NCI-H2227 treated with DMSO at 0.1 percent for 48 hours (cell line): ENCODE results near the gene CNIH1.
A peak's percentile ranks its signal among the peaks of the same experiment; 100 is the strongest.

ENCODE experiments used
- DNase-seq: peaks from one replicate; lab custom pipeline; 2025; lab: John Stamatoyannopoulos, UW

CNIH1 gene

GRCh38 chr14:54440873-54441868 is at the start of gene CNIH1:
Gene CNIH1 (minus strand): TSS chr14:54441374. CDS start chr14:54441327, 47 bp downstream.
- peak; percentile 92 for DNase-seq

DNA sequence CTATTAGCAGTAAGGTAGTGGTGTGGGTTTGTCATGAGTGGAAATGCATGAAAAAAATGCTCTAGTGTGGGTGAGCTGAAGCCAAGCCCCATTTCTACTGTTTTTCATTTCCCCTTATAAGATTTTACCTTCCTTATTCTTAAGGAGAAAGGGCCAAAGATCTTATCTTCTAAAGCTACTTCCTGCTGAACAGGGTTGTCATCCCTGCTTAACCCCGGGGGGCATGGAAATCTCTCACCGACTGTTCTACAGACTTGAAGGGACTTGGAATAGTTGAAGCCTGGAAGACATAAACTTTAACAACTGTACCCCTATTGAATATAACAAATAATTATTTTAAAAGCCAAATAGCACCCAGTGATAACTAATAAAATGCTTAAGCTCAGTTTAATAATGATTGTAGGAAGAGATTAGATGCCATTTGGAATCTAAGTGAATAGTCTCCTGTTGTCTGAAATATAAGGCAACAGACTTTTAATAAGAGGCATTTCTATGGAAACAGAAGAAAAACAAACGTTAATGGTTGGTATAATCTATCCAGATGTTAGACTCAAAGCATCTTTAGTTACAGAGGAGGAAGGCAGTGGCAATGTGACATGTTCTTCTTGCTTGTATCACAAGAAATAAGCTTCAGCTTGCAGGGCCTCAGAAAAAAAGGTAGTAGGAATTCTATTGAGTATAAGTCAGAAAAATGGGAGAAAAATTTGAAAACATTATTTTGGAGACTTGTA is 49.4 kb upstream of the CNIH1 start:
- DNase-seq, result no peak

- DNase-seq, result no peak
Measured at GRCh38 chr14:54489731-54490444, 48.7 kb upstream of the CNIH1 start.

GRCh38 chr14:54489318-54489683 is 48.1 kb upstream of the CNIH1 start:
- DNase-seq, result no peak

DNA sequence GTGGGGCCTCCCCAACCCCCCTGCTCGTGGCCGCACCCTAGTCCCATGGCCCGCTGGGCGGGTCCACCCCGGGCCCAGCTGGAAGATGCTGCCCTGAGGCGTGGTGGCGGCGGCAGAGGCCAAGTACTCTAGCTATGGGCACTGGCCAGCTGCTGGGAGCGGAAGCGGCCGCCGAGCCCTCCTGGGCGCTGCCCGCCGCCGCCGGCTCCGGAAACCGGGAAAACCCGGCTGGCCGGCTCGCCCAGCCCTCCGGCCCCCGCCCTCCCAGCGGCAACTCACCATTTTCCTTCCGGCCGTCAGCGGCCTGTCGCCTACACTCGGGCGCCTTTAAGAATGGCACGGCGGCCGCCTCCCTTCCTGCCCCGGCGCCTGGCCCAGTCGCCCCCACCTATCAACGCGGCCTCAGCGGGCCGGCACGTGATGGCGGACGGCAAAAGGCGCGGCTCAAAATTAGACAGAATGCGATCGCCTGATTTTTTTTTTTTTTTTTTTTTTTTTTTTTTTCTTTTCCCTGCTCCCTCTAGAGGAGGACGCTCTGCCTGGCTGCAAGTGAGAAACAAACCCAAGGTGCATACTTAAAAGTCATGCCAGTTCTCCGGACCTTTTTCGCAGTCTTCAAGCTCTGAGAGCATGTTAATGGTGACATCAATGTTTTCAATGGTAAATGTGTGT is 47.6 kb upstream of the CNIH1 start, which contains the start of gene GMFB:
Gene GMFB, minus strand, starts transcription at position 335 of the 672 bp plus-strand sequence. Its CDS starts 53 bp downstream, at position 282.
- DNase-seq, result peak; percentile 85

GRCh38 chr14:54488318-54488645 is 47.1 kb upstream of the CNIH1 start:
- no peak for DNase-seq

DNA sequence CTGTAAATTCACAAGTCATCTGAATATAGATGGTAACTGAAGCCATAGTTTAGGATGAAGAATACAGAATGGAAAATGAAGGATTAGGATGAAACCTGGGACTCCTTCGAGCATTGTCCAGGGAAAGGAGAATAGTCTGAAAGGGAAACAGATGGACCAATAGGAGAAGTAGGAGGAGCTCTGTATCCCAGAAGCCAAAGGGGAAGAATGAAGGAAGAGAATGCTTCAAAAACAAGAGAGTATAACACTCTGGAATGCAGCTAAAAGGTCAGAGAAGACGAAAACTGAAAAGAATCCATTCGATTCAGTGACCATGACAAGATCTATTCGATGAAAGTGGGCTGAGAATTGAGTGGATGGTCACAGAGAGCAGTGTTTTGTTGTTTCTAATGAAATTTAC is 46.6 kb upstream of the CNIH1 start:
- peak; percentile 18 for DNase-seq

GRCh38 chr14:54486685-54487084 is 45.5 kb upstream of the CNIH1 start:
- no peak for DNase-seq

- DNase-seq, result no peak
Measured at GRCh38 chr14:54483846-54484245, 42.7 kb upstream of the CNIH1 start.

GRCh38 chr14:54483073-54483745 is 42.0 kb upstream of the CNIH1 start:
- no peak for DNase-seq

- no peak for DNase-seq
Measured at GRCh38 chr14:54481695-54482094, 40.5 kb upstream of the CNIH1 start.

- no peak for DNase-seq
Measured at GRCh38 chr14:54480830-54481562, 39.8 kb upstream of the CNIH1 start.

- DNase-seq, result no peak
Measured at GRCh38 chr14:54478636-54479215, 37.6 kb upstream of the CNIH1 start.

DNA sequence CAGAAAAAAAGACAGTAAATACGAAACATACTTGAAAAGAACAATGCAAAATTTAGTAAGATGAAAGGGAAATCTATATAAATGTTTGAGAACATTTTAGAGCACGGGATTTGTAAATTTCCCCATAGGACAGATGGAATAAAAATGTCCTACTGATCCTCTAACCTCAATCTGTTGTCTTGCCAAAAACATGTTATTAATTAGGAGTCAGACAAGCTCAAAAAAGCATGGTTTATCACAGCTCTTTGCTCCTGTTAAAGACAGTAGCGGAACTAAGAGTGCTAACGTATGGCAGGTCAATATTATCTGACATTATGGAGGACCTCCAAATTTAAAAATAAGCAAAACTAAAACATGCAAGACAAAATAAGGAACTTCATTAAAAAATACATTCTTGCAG is 34.7 kb upstream of the CNIH1 start:
- no peak for DNase-seq

DNA sequence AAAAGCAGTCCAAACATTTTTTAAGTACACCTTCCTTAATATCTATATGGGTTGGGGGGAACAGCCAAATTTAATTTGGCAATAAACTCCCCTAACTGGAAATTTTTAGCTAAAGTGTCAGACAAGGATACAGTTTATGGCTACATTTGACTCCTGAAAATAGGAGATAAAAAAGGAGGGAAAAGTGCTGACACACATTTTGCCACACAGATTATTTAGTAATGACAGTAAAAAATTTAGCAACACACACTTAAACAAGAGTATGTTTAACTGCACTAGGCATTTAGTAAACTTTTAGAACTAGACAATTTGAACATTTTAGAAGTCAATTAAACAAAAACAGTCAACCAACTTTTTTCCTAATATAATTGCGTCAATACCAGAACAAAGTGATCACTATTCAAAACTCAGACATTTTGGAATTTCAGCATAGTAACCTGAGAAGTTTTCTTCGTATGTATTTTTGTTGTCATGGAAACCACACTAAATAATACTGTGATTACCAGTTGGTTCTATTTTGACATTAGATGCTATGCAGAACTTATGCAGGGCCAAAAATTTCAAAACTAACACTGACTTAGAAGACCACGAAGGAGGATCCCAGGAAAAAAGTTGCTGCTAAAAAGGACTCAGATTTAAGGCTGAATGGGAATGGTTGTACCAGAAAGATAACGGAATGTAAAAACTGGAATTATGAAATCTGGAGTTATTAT is 34.2 kb upstream of the CNIH1 start:
- no peak for DNase-seq

- DNase-seq, result no peak
Measured at GRCh38 chr14:54474232-54474793, 33.1 kb upstream of the CNIH1 start.

GRCh38 chr14:54472315-54472714 is 31.1 kb upstream of the CNIH1 start:
- no peak for DNase-seq

GRCh38 chr14:54471641-54472040 is 30.5 kb upstream of the CNIH1 start:
- DNase-seq, result no peak

DNA sequence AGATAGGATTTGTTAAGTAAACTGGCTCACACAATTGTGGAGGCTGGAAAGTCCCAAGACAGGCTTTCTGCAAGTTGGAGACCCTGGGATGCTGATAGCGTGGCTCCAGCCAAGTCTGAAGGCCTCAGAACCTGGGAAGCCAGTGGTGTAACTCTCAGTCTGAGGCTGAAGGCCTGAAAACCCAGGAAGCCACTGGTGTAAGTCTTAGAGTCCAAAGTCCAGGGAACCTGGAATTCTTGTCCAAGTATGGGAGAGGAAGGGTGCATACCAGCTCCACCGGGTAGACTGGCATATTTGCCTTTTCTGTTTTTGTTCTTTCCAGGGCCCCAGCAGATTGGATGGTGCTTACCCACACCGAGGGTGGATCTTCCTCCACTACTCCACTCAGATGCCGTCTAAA is 29.5 kb upstream of the CNIH1 start:
- no peak for DNase-seq
